ENCODE measurements around the gene CADM4.
"Not testable (repeated sequence)": the region's sequence is repeated elsewhere in the genome, so short reads cannot be mapped to it uniquely, and the experiment has no call there.

The CADM4 gene

DNA sequence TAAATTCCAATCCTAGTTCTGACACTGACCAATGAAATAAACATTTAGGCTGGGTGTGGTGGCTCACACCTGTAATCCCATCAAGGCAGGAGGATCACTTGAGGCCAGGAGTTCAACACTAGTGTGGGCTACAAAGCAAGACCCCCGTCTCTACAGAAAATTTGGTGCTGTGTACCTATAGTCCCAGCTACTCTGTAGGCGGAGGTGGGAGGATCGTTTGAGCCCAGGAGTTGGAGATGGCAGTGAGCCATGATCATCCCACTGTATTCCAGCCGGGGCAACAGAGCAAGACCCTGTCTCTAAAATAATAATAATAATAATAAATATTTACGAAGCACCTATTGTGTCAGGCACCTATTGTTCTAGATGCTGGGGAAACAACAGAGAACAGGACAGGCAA is 50.4 kb downstream of the CADM4 start:
- no peak for DNase-seq

DNA sequence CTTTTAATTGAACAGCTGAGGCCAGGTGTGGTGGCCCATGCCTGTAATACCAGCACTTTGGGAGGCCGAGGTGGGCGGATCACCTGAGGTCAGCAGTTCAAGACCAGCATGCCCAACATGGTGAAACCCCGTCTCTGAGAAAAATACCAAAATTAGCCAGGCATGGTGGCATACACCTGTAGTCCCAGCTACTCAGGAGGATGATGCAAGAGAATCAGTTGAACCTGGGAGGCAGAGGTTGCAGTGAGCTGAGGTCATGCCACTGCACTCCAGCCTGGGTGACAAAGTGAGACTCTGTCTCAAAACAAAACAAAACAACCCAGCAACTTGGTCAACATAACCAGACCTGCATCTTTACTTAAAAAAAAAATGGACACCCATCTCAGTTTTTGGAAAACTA is 52.6 kb downstream of the CADM4 start:
- not testable (repeated sequence) for DNase-seq

DNA sequence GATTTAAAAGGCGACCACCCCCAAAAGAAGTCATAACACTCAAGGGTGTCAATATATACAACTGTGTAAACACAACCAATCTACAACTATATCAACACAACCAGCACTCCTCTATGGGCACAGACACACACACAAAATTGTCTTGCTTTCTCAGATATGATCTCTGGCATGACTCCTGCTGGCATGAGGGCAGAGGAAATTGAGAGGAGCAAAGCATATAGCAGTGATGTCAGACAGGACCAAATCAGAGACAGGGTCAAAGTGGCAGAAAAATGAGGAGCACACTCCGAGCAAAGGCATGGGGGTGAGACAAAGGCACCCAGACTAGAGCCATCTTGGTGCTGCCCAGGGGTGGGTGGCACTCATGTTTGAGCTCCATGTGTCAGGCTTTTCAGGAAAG is 53.3 kb downstream of the CADM4 start:
- no peak for DNase-seq

DNA sequence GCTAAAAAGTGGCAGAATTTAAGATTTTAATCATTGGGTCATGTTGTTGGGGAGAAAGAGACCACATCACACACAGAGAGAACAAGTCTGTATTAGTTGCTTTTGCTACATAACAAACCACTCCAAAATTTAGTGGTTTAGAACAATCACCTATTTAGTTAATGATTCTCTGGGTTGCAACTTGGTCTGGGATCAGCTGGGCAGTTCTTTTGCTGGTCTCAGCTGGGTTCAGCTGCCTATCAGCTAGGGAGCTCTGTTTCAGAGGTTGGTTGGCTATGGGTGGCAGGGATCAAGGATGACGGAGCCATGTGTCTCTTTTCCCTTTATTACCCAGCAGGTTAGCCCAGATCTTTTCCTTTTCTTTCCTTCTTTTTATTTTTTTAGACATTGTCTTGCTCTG is 55.2 kb downstream of the CADM4 start:
- DNase-seq = no peak

DNA sequence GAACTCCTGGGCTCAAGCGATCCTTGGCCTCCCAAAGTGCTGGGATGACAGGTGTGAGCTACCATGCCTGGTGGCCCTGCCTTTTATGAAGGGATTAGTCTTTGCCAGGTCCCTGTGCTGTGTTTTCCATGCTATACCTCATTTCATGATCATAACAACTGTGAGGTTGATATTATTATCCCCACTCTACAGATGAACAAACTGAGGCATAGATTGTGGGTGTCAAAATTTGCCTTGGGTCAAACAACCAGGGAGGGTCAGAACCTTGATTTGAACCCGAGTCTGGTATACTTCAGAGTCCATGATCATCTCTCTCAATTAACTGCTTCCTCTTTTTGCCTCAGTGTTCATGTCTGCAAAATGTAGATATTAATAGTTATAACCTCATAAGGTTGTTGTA is 57.2 kb downstream of the CADM4 start:
- no peak for DNase-seq

DNA sequence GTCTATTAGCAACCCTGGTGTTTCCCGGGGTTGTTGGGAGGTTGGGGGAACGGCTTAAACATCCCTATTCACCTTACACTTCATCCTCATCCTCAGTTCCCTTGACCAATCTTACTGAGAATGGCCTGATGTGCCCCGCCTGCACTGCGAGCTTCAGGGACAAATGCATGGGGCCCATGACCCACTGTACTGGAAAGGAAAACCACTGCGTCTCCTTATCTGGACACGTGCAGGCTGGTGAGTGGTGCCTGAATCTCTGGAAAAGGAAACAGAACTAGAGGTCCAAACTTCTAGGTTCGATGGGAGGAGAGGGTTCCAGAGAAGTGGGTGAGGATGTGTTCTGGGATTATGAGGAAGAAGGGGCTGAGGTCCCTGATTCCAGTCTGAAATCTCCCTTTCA is 58.2 kb downstream of the CADM4 start:
- no peak for DNase-seq

DNA sequence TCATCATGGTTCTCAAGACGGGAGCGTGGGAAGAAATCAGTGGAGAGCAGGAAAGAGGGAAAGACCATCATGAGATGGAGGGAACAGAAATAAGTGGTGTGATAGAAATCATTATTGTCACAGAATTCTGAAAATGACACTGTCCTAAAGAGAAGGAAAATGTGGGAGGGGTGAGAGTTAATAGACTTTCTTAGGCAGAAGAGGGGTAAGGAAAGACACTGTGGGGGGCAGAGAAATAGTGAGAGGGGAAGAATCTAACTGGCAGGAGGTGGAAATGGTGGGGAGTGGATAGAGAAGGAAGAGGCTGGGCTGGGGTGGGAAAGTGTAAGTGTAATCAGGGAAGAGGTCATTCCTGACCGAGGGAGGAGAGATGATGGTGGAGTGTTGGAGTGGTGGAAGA is 60.9 kb downstream of the CADM4 start:
- DNase-seq = no peak

DNA sequence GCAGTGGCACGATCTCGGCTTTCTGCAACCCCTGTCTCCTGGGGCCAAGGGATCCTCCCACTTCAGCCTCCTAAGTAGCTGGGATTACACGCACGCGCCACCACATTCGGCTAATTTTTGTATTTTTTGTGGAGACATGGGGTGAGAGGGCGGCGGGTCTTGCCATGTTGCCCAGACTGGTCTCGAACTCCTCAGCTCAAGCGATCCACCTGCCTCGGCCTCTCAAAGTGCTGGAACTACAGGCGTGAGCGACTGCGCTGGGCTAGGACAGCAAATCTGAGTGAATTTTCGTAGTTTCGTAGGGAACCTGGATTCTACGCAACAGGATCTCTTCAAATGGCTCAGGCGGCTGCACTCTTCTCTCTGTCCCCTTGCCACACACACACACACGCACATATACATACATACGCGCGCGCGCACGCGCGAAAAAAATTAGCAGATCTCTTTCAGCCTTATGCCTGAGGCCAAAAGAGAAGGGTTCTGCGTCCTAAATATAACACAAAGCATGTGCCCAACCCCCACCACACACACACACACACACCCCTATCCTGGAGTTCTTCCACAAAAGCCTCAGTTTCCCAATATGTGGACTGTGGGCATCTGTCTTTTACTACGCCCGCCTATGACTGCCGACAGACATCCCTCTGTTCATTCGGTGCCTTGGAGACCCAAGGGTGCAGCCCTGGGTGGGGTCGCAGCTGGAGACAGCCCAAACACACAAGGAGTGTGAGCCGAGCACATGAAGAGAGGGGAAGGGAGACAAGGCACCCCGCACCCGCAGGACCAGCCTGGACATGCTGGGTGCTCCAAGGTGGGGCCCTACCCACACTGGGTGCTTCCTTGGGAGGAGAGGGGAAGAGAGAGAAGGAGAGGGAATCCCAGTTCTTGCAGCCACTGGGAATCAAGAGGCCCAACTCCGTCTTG is 63.4 kb downstream of the CADM4 start:
- peak in 3 of 56 donors; percentile 30 to 50 (median 49) for DNase-seq

DNA sequence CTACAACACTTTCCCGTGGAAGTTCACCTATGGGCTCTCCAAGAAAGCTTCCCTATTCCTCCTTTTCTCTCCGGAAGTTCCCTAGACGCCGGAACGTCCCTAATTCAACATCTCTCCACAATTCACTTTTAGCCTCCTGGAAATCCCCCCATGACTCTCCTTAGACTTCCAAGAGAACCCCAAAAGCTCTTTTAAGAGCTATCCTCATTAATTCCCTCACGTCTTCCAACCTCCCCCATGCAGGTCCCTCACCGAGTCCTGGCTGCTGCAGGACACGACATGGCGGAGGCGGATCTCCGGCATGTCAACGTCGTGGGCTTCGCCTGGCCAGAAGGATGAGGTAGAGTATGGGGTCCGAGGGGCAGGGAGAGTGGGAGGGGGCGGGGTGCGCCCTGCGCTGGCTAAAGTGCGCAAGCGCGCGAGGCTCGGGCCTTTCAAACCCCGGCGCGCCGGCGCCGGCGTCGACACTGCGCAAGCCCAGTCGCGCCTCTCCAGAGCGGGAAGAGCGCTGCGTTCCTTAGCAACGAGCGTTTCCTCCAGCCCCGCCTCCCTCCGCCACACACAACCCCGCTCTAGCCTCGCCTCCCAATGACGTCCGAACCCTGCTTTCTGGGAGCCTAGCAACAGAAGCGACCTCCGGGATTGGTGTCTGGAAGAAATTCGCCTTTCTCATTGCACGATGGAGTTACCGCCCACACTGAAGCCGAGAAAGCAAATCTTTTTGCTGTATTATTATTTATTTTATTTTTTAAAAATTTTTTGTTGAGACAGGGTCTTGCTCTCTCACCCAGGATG is 64.3 kb downstream of the CADM4 start, which contains the start of the genes PINLYP and XRCC1:
TSS of gene PINLYP (plus strand) at position 646 of the 795 bp plus-strand sequence. CDS start 1,391 bp downstream, outside the sequence.
TSS of gene XRCC1 (minus strand) at position 372 of the 795 bp plus-strand sequence. CDS start at position 303, 69 bp downstream.
- peak; percentile 69 to 99 (median 95) for DNase-seq

DNA sequence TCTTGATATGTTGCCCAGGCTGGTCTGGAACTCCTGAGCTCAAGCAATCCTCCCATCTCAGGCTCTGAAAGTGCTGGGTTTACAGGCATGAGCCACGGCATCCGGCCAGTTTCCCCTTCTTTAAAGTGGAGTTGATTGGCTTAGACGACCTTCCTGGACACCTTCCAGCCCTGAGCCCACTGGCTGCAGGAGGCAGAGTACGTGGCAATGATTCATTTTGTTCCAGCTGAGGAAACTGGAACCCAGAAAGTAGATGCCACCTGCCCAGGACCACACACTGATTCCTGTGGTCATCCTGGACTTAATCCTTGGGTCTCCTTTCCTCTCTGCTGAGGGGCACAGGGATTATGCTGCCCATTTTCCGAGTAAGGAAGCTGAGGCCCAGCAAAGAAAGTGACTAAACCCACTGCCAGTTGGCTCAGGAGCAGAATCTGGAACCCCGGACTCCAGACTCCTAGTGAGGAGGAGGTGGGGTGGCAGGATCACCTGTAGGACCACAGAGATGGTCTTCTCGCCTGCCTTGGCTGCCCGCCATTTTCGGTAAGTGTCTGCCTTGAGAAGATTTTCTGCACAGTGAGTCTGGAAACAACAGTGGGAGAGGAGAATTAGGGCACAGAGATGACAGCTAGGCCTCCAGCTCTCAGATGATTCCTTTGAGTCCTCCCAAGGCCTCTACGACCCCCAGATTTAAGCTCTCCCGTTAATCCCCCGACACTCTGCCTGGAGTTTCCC is 65.1 kb downstream of the CADM4 start:
- no peak for DNase-seq
